CD4-positive, CD25-positive, alpha-beta regulatory T cell (primary cell): ENCODE results near the gene MEGF10. TPM values are rescaled to one million over a fixed set of nuclear protein-coding genes. Genes with fewer than 3 reads are reported as not detected.

Experiments
- ATAC-seq, 2 donors: fragments of 150-1000 bp; cut with Tn5 transposase; one replicate each; pipeline ENCODE4 v1.10.0; 2021; ENCODE audit warnings: low read depth in 2 of 2, moderate number of reproducible peaks in 2 of 2, moderate library complexity in 1 of 2
- DNase-seq, 3 donors: peaks; one replicate each; pipeline versions ENCODE4 v3.0.0 to v3.0.0-alpha.2; 2012 to 2022; ENCODE audit warnings: mixed read lengths in 1 of 3
- H3K27ac ChIP-seq: one replicate; pipeline ENCODE4 v1.7.0; 2013; ENCODE audit warnings: mild to moderate bottlenecking, low read length; ENCODE audit not compliant: insufficient read depth, poor library complexity, severe bottlenecking
- H3K27me3 ChIP-seq: one replicate; pipeline ENCODE4 v1.7.0; 2013; ENCODE audit warnings: low read length; ENCODE audit not compliant: control insufficient read depth, insufficient read depth
- H3K36me3 ChIP-seq: one replicate; pipeline ENCODE4 v1.7.0; 2013; ENCODE audit warnings: mild to moderate bottlenecking, low read length, moderate library complexity; ENCODE audit not compliant: control insufficient read depth, insufficient read depth
- H3K4me1 ChIP-seq: 2 replicates; pipeline ENCODE4 v1.7.0; 2013; ENCODE audit warnings: mild to moderate bottlenecking, low read length; ENCODE audit not compliant: insufficient read depth, control insufficient read depth, poor library complexity, severe bottlenecking
- H3K4me3 ChIP-seq: one replicate; pipeline ENCODE4 v1.7.0; 2013; ENCODE audit warnings: low read depth, mild to moderate bottlenecking, low read length, moderate library complexity
- H3K9me3 ChIP-seq, 2 experiments: 1 replicate in 1 of 2; 2 replicates in 1 of 2; pipeline ENCODE4 v1.7.0; 2013; ENCODE audit warnings: low read length in 2 of 2, mild to moderate bottlenecking in 1 of 2, moderate library complexity in 1 of 2; ENCODE audit not compliant: control insufficient read depth in 2 of 2
- H3K27ac Mint-ChIP-seq, 3 donors: one replicate each; pipeline ENCODE4 v1.8.0; 2020 to 2022; ENCODE audit warnings: mild to moderate bottlenecking in 3 of 3, mixed read lengths in 3 of 3, moderate library complexity in 2 of 3
- H3K27me3 Mint-ChIP-seq: one replicate; pipeline ENCODE4 v1.8.0; 2022; ENCODE audit warnings: mild to moderate bottlenecking, mixed read lengths
- H3K36me3 Mint-ChIP-seq: one replicate; pipeline ENCODE4 v1.8.0; 2020; ENCODE audit warnings: mixed read lengths
- H3K4me1 Mint-ChIP-seq, 4 donors: one replicate each; pipeline ENCODE4 v1.8.0; 2020 to 2022; ENCODE audit warnings: mixed read lengths in 4 of 4, mild to moderate bottlenecking in 1 of 4
- H3K4me3 Mint-ChIP-seq, 4 donors: one replicate each; pipeline ENCODE4 v1.8.0; 2020 to 2022; ENCODE audit warnings: mild to moderate bottlenecking in 4 of 4, mixed read lengths in 4 of 4, moderate library complexity in 3 of 4
- H3K9me3 Mint-ChIP-seq, 7 donors: one replicate each; pipeline ENCODE4 v1.8.0; 2020 to 2022; ENCODE audit warnings: mixed read lengths in 7 of 7, mild to moderate bottlenecking in 3 of 7, moderate library complexity in 2 of 7
- polyA plus RNA-seq, 4 donors: library from polyadenylated mRNA; unstranded; fragments of 300-500 nt; fragmentation: Illumina TruSeq; gene quantifications; one replicate each; pipeline ENCODE4 v1.2.3, GENCODE V29; 2021
- total RNA-seq: library from RNA; stranded (reverse); gene quantifications from one replicate; pipeline ENCODE4 v1.2.3, GENCODE V29; 2022

MEGF10 gene
- total and polyA plus RNA-seq, 5 donors from 2014 or later, result 0.09 to 0.30 TPM; not detected in 3

DNA sequence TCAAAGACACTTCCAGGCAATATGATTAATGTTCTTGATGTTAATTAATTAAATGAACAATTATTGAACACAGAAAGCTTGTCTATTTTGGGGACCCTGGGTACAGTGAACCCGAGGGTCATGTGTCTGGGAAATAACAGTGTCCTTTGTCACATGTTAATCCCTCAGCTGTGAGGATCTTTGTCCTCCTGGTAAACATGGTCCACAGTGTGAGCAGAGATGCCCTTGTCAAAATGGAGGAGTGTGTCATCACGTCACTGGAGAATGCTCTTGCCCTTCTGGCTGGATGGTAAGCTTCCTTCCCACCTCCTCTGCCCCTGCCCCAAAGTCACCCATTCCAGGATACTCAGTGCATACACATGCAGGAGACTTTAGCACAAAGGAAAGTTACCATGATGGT lies 107.9 kb downstream of the MEGF10 start:
- Histone ChIP-seq H3K4me3 (no peak overlapping the region), H3K9me3 (no peaks in the 10 kb centered on the region), H3K27ac (no peak overlapping the region), H3K4me1 (no peaks in the 10 kb centered on the region), H3K36me3 (no peaks in the 10 kb centered on the region), H3K27me3 (no peaks in the 10 kb centered on the region)
- Mint-ChIP-seq H3K27me3 (peaks cover 5% of the 10 kb centered on the region), H3K9me3 (peaks cover 0 to 2% (median 0%) of the 10 kb centered on the region in 7 donors), H3K4me3 (no peak overlapping the region), H3K36me3 (no peaks in the 10 kb centered on the region), H3K27ac (no peak overlapping the region), H3K4me1 (no peaks in the 10 kb centered on the region)
- DNase-seq (no peak), ATAC-seq (no peak)

DNA sequence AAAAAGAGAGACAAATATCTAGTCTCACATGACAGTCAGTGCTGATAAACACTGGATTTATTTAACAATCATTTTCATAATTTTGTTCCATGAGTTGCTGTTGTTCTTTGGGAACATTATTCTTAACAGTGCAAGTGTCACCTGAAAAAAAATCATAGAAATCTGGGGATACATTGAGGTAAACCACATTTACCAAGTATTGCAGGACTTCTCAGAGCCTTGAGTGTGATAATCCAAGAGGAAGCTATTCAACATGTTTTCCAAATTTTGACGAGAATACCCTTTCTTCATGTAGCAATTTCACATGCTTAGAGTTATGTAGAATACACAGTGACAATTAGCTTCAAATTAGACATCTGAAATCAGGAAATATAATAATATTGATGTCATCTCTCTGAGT lies 108.5 kb downstream of the MEGF10 start:
- H3K27me3 ChIP-seq, result no peaks in the 10 kb centered on the region
- H3K9me3 Mint-ChIP-seq, result peaks cover 0 to 2% (median 0%) of the 10 kb centered on the region in 7 donors

DNA sequence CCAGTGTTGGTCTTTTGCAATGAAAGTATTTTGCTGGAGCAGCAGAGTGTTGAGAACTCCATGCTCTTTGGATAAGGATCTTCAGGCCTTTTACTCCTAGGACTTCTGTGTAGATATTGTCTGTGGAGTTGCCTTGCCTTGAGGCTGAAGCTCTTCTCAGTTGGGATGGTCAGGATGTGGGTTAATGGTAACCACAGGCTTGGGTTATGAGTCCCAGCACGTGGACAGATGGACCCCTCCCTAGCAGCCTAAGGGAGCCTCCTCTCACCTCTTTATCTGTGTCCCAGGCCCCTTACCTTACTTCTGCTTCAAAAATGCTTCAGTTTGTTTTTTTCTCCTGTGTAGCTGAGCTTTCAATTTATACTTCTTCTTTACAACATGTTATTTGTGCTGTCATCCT lies 109.9 kb downstream of the MEGF10 start:
- H3K9me3 ChIP-seq, result no peaks in the 10 kb centered on the region
- ATAC-seq (no peak), DNase-seq (no peak)
- Mint-ChIP-seq H3K27me3 (peaks cover 11% of the 10 kb centered on the region), H3K36me3 (no peaks in the 10 kb centered on the region), H3K4me3 (no peak overlapping the region), H3K4me1 (no peaks in the 10 kb centered on the region), H3K27ac (no peak overlapping the region), H3K9me3 (peaks cover 0 to 2% (median 0%) of the 10 kb centered on the region in 7 donors)
- H3K27ac ChIP-seq, result no peak overlapping the region
- H3K27me3 ChIP-seq, result no peaks in the 10 kb centered on the region
- no peak overlapping the region for H3K4me3 ChIP-seq
- no peaks in the 10 kb centered on the region for H3K36me3 ChIP-seq
- no peaks in the 10 kb centered on the region for H3K4me1 ChIP-seq

More for the DNA sequence above, 108.5 kb downstream of the MEGF10 start:
- Mint-ChIP-seq H3K27ac (no peak overlapping the region), H3K36me3 (no peaks in the 10 kb centered on the region), H3K4me3 (no peak overlapping the region), H3K4me1 (no peaks in the 10 kb centered on the region), H3K27me3 (peaks cover 5% of the 10 kb centered on the region)
- H3K4me3 ChIP-seq, result no peak overlapping the region
- no peaks in the 10 kb centered on the region for H3K9me3 ChIP-seq
- H3K36me3 ChIP-seq, result no peaks in the 10 kb centered on the region
- no peaks in the 10 kb centered on the region for H3K4me1 ChIP-seq
- DNase-seq (no peak), ATAC-seq (no peak)
- no peak overlapping the region for H3K27ac ChIP-seq

DNA sequence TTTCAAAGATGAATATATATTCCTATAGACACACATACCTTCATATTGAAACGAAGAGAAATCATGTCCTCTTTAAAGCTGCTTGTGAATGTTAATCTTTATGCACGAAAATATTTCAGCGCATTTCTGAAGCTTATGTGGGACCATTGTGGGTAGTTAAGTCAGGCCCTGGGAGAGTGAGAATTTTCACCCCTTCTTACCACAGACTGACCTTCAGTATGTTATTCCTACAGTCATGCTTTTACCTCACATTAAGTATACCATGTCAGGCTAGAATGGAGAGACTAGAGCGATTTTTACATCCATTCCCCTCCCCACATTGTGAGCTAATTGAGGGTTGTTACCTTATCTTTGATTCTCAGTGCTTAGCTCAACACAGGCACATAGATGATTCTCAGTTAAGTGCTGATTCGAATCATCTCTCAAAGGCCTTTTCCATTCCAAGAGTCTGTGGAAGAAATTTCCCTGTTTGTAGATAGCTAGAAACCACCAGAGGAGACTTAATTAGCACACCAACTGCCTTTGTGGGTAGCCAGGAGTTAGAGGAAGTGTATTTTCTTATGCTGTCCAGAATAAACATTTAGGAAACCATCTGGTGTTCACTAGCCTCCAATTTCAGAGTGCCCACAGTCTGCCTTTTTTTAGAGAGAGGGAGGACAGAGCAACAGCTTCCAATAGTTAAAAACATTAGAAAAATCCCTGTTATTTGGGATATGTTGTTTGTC lies 110.5 kb downstream of the MEGF10 start:
- DNase-seq (no peak), ATAC-seq (no peak)
- Mint-ChIP-seq H3K27me3 (peaks cover 13% of the 10 kb centered on the region), H3K4me3 (no peak overlapping the region), H3K4me1 (no peaks in the 10 kb centered on the region), H3K27ac (no peak overlapping the region), H3K9me3 (peaks cover 0 to 2% (median 0%) of the 10 kb centered on the region in 7 donors), H3K36me3 (no peaks in the 10 kb centered on the region)
- Histone ChIP-seq H3K36me3 (no peaks in the 10 kb centered on the region), H3K27me3 (no peaks in the 10 kb centered on the region), H3K4me1 (no peaks in the 10 kb centered on the region), H3K9me3 (no peaks in the 10 kb centered on the region), H3K27ac (no peak overlapping the region), H3K4me3 (no peak overlapping the region)

DNA sequence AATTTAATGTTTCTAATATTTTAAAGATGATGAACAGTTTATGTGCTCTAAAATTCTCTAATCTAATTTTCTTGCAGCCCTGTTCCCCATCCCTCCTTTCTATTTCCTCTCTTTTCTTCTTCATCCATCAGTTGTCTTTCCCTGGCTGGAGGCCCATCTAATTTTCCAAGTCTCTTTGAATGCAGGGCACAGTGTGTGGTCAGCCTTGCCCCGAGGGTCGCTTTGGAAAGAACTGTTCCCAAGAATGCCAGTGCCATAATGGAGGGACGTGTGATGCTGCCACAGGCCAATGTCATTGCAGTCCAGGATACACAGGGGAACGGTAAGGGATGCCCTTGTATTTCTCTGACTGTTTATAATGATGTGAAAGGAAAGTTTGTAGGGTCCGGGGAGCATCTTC lies 111.8 kb downstream of the MEGF10 start:
- no peak for DNase-seq
- Mint-ChIP-seq H3K27ac (no peak overlapping the region), H3K4me3 (no peak overlapping the region), H3K9me3 (peaks cover 0 to 2% (median 0%) of the 10 kb centered on the region in 7 donors), H3K36me3 (no peaks in the 10 kb centered on the region), H3K27me3 (peaks cover 15% of the 10 kb centered on the region), H3K4me1 (no peaks in the 10 kb centered on the region)
- Histone ChIP-seq H3K27me3 (no peaks in the 10 kb centered on the region), H3K36me3 (no peaks in the 10 kb centered on the region), H3K4me3 (no peak overlapping the region), H3K27ac (no peak overlapping the region), H3K9me3 (no peaks in the 10 kb centered on the region), H3K4me1 (no peaks in the 10 kb centered on the region)
- ATAC-seq, result no peak

DNA sequence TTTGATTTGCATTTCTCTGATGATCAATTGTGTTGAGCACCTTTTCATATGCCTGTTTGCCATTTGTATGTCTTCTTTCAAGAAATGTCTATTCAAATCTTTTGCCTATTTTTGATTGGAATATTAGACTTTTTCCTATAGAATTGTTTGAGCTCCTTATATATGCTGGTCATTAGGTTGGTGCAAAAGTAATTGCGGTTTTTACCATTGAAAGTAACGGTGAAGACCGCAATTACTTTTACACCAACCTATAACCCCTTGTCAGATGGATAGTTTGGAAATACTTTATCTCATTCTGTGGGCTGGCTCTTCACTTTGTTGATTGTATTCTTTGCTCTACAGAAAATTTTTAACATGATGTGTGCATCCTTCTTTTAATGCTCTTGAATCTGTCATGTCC lies 113.6 kb downstream of the MEGF10 start:
- Mint-ChIP-seq H3K27ac (peak overlapping the region in 1 of 3 donors; percentile 10), H3K36me3 (no peaks in the 10 kb centered on the region), H3K9me3 (peaks cover 0 to 1% (median 0%) of the 10 kb centered on the region in 7 donors), H3K4me1 (no peaks in the 10 kb centered on the region), H3K4me3 (no peak overlapping the region), H3K27me3 (peaks cover 11% of the 10 kb centered on the region)
- ATAC-seq (no peak), DNase-seq (no peak)
- Histone ChIP-seq H3K9me3 (no peaks in the 10 kb centered on the region), H3K36me3 (no peaks in the 10 kb centered on the region), H3K4me3 (no peak overlapping the region), H3K27me3 (no peaks in the 10 kb centered on the region), H3K27ac (no peak overlapping the region), H3K4me1 (no peaks in the 10 kb centered on the region)

DNA sequence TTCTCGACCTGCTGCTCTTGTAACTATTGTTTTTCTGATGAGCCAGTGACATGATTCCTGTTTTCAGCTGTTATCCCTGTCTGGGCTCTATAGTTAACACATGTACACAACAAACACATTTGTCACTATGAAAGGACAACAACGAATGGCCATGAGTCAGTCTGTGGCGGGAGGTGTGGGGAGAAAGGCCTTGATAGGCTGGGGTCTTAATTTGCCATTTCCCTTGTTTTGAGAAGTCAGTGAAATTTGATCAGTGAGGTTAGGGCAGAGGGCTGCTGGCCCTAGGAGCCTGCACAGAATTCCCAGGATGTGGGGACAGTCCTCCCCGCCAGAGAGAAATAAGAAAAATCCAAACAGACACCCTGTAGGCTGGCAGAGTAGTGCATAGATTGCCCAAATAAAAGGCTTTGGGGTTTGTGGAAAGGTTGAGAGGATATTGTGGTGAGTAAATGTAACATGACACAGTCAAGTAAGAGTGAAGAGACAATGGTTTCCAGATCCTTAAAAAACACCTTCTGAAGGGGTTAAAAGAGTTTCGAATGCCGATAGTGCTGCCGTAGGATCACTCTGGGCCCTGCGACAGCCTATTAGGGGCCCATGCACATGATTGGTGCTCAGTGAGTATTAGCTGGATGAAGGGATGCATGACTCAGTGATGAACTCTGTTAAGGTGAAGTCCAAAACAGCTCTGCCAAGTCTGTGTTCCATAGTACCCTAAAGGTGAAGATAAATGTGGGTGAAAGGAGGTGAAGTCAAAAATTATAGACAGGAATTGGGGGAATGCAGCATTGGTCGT lies 115.9 kb downstream of the MEGF10 start:
- no peak overlapping the region for H3K27ac ChIP-seq
- no peak overlapping the region for H3K4me3 Mint-ChIP-seq
- no peaks in the 10 kb centered on the region for H3K36me3 Mint-ChIP-seq
- no peak overlapping the region for H3K27ac Mint-ChIP-seq
- no peaks in the 10 kb centered on the region for H3K27me3 ChIP-seq
- ATAC-seq (no peak), DNase-seq (no peak)
- no peaks in the 10 kb centered on the region for H3K4me1 ChIP-seq
- H3K4me3 ChIP-seq, result no peak overlapping the region
- no peaks in the 10 kb centered on the region for H3K9me3 ChIP-seq
- no peaks in the 10 kb centered on the region for H3K36me3 ChIP-seq
- peaks cover 11% of the 10 kb centered on the region for H3K27me3 Mint-ChIP-seq
- peaks cover 0 to 3% (median 0%) of the 10 kb centered on the region in 7 donors for H3K9me3 Mint-ChIP-seq
- no peaks in the 10 kb centered on the region for H3K4me1 Mint-ChIP-seq
